ENCODE measurements around the gene CSMD2. TPM values are rescaled to one million over a fixed set of nuclear protein-coding genes. Genes with fewer than 3 reads are reported as not detected.

The CSMD2 gene
- total RNA-seq, 1 donor from 2014 or later = 0.55 TPM

GRCh38 chr1:33517596-33518250, 647.3 kb downstream of the CSMD2 start:
- H3K4me3 Mint-ChIP-seq (ENCODE audit: unreplicated experiment) = no peak overlapping the region
- no peak for TF ChIP-seq CTCF (IDR thresholded peaks at IDR 0.05)
- peaks cover 30% of the 10 kb centered on the region for H3K27me3 Mint-ChIP-seq (ENCODE audit: low read depth)
- no peak for DNase-seq (ENCODE audit: low spot score)
- H3K36me3 Mint-ChIP-seq (ENCODE audit: low read depth) = no peaks in the 10 kb centered on the region
- no peak overlapping the region for H3K27ac Mint-ChIP-seq (ENCODE audit: unreplicated experiment)
- H3K4me1 Mint-ChIP-seq (ENCODE audit: low read depth) = no peaks in the 10 kb centered on the region
- H3K9me3 Mint-ChIP-seq (ENCODE audit: low read depth) = peaks cover 6% of the 10 kb centered on the region

GRCh38 chr1:33516891-33517567, 648.0 kb downstream of the CSMD2 start:
- no peak for DNase-seq (ENCODE audit: low spot score)
- no peak overlapping the region for H3K27ac Mint-ChIP-seq (ENCODE audit: unreplicated experiment)
- TF ChIP-seq CTCF (IDR thresholded peaks at IDR 0.05) = no peak
- H3K4me1 Mint-ChIP-seq (ENCODE audit: low read depth) = no peaks in the 10 kb centered on the region
- no peaks in the 10 kb centered on the region for H3K36me3 Mint-ChIP-seq (ENCODE audit: low read depth)
- no peak overlapping the region for H3K4me3 Mint-ChIP-seq (ENCODE audit: unreplicated experiment)
- peaks cover 25% of the 10 kb centered on the region for H3K27me3 Mint-ChIP-seq (ENCODE audit: low read depth)
- H3K9me3 Mint-ChIP-seq (ENCODE audit: low read depth) = peaks cover 6% of the 10 kb centered on the region

- Mint-ChIP-seq H3K9me3 (ENCODE audit: low read depth) (peaks cover 6% of the 10 kb centered on the region), H3K27me3 (ENCODE audit: low read depth) (peaks cover 26% of the 10 kb centered on the region), H3K4me1 (ENCODE audit: low read depth) (no peaks in the 10 kb centered on the region), H3K4me3 (ENCODE audit: unreplicated experiment) (no peak overlapping the region), H3K36me3 (ENCODE audit: low read depth) (no peaks in the 10 kb centered on the region), H3K27ac (ENCODE audit: unreplicated experiment) (no peak overlapping the region)
- TF ChIP-seq CTCF (IDR thresholded peaks at IDR 0.05) = no peak
- no peak for DNase-seq (ENCODE audit: low spot score)
Observed at GRCh38 chr1:33516428-33516827, 648.6 kb downstream of the CSMD2 start.

GRCh38 chr1:33515607-33516006, 649.4 kb downstream of the CSMD2 start:
- no peak for DNase-seq (ENCODE audit: low spot score)
- no peak overlapping the region for H3K4me3 Mint-ChIP-seq (ENCODE audit: unreplicated experiment)
- H3K9me3 Mint-ChIP-seq (ENCODE audit: low read depth) = peaks cover 6% of the 10 kb centered on the region
- TF ChIP-seq CTCF (IDR thresholded peaks at IDR 0.05) = no peak
- no peak overlapping the region for H3K27ac Mint-ChIP-seq (ENCODE audit: unreplicated experiment)
- no peaks in the 10 kb centered on the region for H3K36me3 Mint-ChIP-seq (ENCODE audit: low read depth)
- peaks cover 28% of the 10 kb centered on the region for H3K27me3 Mint-ChIP-seq (ENCODE audit: low read depth)
- no peaks in the 10 kb centered on the region for H3K4me1 Mint-ChIP-seq (ENCODE audit: low read depth)

GRCh38 chr1:33515112-33515511, 649.9 kb downstream of the CSMD2 start:
- Mint-ChIP-seq H3K36me3 (ENCODE audit: low read depth) (no peaks in the 10 kb centered on the region), H3K27me3 (ENCODE audit: low read depth) (peaks cover 31% of the 10 kb centered on the region), H3K4me1 (ENCODE audit: low read depth) (no peaks in the 10 kb centered on the region), H3K27ac (ENCODE audit: unreplicated experiment) (no peak overlapping the region), H3K4me3 (ENCODE audit: unreplicated experiment) (no peak overlapping the region), H3K9me3 (ENCODE audit: low read depth) (peaks cover 6% of the 10 kb centered on the region)
- TF ChIP-seq CTCF (IDR thresholded peaks at IDR 0.05) = no peak
- no peak for DNase-seq (ENCODE audit: low spot score)
